GM21423 (cell line): ENCODE measurements around the gene SSBP1.
"Not testable (repeated sequence)": the region's sequence is repeated elsewhere in the genome, so short reads cannot be mapped to it uniquely, and the experiment has no call there.

Experiments
- ATAC-seq: cut with Tn5 transposase; IDR thresholded peaks from one replicate; pipeline ENCODE4 v1.9.1; 2021; ENCODE audit warnings: mild to moderate bottlenecking, moderate library complexity; ENCODE audit not compliant: unreplicated experiment

Gene SSBP1

DNA sequence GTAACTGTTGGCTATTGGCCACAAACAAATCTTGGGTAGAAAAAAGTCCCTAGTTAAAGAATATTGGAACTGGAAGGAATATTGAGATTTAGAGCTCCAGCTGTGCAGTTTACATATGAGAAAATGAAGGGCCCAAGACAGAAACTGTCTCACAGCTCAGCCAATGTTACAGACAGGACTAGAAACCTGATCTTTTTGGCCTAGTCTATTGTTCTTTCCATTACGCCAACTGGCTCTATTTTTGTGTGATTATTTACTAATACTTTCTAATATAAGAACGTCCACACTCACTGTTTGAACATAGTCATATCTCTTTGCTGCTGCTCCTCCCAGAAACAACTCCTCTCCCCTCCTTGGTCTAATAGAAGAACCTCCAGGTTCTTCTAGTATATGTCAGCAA, 28.8 kb upstream of the SSBP1 start:
- no peak for ATAC-seq

DNA sequence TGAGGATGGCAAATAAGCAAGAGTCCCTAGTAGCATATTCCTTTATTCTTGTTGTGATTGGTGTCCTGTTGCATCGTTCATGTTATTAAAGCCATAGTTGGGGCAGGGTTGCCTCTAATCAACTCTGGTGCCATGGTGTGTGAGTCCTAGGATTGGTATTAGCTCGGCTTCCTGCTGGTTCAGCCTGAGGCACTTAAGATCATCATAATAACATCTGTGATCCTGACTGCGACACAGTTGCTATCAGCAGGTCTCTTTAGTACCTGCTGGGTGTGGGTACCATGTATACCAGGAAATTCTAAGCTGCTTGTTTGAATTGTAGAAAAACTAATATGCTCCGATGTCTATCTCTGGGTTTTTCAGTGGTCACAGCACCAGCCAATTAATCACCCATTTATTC, 28.4 kb upstream of the SSBP1 start:
- ATAC-seq: no peak

DNA sequence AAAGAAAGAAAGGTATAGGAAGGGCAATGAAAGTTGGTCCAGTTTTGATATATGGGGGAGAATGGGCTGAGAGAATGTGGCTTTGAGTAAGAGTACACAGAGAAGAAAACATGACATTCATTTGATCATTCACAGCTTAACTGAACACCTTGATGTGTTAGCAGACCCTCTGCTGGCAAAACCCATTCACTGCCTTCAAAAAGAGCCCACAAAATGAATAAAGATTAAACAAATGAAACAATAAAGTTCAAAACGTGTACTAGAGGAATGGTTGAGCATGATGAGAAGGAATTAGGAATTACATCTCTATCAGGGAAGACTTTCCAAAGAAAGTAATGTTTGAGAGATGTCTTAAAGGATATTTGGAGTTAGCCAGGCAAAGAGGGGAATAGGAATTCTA, 27.9 kb upstream of the SSBP1 start:
- no peak for ATAC-seq

DNA sequence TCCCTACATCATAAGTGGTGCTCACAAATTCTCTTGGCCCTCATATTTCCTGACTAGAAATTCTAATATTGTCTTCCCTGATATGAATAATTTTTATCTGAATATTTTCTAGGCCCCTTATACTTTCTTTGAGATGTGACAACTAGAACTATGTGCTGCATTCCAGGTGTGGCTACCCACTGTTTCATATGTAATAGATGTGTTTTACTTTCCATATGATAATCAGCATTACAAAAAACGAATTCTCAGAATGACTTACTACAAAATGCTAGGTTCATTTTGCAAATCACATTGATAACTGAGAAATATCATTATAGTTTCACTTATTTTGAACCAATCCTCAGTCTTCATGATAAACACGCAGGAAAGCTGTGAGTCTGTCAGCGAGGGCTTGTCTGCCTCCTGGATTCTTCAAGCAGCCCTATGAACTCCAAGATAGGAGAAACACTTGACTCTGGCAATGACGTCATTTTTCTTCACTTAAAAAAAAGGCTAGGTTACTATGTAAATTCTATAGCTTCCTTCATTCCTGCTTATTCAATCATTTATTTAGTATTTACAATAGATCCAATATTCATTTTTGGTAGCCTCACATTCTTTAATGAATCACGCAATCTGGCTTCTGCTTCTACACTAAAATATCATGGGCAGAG, 25.4 kb upstream of the SSBP1 start:
- ATAC-seq: no peak

DNA sequence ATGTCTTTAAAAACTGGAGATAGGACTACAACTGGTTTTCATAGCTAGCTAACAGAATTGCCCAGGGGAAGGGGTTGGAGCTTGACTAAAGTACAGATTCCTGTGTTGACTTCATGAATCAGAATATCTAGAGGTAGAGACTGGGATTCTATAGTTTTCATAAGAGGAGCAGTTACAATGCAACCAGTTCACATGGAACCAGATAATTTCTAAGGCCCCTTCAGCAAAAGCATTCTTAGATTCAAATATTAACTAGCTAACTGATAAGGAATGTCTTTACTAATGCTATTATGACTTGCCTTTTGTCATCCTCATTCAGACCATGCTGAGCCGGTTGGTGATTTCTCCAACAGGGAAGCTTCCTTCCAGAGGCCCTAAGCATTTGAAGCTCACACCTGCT, 24.3 kb upstream of the SSBP1 start:
- no peak for ATAC-seq

DNA sequence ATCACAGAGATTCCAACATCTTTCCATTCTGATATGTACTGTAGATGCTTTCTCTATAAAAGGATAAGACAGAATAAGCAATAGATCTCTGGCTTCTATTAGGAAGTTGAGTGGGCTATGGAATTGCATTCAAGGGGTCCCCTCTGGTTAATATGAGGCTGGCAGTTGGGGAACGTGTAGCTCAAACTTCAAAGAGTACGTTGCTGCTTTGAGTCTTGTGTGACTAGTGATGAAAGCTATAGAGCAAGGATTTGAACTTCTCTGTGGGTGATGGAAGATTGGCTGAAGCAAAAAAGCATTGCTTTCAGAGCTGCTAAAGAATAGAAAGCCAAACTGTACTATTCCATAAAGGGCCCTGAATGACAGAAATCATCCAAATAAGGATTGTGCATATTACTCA, 23.6 kb upstream of the SSBP1 start:
- no peak for ATAC-seq

DNA sequence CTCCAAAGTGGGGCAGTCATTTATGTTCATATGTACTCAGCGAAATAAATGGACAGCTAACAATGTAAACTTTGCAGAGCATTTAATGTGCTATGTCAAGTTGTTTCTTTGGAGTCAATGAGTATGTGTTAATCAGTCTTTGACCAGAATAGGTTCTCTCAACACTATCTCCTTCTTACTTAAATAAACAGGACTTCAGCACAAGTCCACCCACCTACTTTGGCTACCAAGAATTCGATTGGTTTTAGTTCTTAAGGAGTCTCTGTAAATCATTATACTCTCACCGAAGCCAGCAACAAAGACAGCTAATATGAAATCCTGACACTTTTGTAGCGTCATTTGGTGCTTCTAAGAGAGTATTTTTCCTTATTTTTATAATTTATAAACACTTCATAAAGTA, 23.1 kb upstream of the SSBP1 start:
- no peak for ATAC-seq

DNA sequence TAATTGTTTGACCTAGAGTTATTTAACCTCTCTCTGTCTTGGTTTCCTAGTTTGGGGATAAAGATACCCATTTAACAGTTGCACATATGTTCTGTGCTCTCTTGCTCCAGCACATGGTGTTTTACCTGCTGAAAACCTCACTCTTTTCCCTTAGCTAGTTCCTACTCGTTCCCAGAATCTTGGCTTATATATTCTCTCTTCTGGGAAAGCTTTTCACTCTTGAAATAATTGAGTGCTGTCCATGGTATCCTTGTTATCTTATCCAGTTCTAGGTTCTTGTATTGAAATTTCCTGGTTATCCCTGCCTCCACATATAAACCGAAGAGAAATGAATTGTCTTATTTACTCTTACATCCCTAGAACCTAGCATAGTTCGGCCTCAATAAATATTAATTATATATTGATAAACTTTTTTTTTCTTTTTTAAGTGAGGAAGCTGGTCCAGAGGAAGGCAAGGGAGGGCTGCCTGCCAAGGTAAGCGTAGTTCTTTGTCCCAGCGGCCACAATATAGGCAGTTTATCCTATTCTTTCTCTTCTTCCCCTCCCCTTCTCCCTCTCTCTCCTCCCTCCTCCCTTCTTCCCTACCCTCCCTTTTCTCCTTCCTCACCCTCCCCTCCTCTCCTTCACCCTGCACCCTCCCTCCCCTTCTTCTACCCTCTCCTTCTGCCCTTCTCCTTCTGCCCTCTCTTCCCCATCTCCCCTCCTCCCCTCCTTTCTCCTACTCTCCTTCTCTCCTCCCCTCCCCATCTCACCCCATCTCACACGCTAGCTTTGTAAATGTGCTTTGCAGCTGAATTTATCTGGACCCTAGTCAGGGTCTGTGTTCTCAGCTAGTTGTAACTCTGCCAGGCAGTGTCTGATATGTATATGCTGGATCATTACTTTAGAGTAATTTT, 22.1 kb upstream of the SSBP1 start:
- no peak for ATAC-seq

DNA sequence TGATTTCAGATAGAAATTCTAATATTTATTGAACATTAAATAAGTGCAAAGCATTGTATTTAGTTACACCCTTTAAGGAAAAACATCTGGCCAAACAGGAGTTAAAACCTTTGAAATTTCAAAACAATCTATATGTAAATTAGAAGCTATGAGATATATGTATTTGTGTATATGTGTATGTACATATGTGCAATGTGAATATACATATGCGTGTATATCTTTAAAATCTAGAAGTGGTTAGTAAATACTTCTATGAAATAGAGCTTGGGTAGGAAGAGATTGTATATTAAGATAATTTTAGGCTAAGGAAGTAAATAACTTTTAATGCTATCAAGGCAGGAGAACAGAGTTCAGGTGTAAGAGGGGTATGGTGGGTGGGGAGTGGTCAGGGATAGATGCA, 20.7 kb upstream of the SSBP1 start:
- no peak for ATAC-seq

DNA sequence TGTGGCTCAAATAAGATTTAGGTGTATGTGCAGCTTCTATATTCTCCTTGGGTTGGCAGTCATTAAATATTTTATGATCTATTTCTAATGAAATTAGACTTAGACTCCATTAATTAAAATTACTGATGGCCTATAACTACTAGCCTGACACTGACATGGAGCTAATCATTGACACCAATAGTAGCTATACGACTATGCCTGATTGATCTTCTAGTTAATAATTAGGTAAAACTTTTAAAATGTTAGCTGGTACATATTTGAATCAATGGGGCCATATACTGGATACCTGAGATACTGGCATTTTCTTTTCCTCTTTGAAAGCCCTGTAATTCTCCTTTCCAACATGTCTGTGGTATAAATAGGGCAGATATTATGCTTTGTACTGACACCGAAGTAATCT, 15.6 kb upstream of the SSBP1 start:
- ATAC-seq: peak; percentile 74

DNA sequence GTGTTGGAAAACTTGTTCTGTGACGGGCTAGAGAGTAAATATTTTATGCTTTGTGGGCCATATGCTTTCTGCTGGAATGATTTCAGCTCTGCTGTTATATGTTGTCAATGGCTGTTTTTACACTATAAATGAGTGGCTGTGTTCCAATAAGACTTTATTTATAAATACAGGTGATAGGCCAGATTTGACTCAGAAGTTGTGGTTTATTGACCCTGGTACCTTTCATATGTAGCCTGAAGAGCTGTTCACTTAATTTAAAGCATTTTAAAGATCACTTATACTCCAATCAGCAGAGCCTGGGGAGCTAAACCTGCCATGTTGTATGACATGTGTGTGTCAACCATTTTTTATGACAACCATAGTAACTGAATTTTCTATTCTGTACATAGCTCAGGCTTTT, 9.1 kb upstream of the SSBP1 start:
- ATAC-seq: no peak

DNA sequence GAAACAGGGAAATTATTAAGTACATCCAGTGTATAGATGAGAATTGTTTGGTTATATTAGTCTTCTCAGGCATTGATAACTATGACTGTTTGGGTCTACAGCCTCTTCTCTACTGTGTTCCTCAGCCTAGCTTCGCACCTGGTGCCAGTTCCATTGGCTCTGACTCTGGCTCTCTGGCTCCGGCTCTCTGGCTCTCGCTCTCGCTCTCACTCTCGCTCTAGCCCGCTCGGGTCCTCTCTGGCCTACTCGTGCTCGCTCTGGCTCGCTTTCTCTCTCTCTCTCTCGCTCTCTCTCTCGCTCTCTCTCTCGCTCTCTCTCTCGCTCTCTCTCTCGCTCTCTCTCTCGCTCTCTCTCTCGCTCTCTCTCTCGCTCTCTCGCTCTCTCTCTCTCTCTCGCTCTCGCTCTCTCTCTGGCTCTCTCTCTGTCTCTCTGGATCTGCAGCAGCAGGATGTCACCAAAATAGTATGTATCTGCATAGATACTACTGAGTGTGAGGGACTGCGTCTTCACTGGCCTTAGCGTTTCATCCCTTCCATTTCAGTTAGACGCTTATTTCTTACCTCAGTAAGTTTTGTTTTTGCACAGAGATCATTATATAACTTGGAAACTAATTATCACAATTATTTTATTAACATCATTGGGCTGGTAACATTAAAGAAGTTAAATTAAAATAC, 6.5 kb upstream of the SSBP1 start:
- ATAC-seq: no peak

DNA sequence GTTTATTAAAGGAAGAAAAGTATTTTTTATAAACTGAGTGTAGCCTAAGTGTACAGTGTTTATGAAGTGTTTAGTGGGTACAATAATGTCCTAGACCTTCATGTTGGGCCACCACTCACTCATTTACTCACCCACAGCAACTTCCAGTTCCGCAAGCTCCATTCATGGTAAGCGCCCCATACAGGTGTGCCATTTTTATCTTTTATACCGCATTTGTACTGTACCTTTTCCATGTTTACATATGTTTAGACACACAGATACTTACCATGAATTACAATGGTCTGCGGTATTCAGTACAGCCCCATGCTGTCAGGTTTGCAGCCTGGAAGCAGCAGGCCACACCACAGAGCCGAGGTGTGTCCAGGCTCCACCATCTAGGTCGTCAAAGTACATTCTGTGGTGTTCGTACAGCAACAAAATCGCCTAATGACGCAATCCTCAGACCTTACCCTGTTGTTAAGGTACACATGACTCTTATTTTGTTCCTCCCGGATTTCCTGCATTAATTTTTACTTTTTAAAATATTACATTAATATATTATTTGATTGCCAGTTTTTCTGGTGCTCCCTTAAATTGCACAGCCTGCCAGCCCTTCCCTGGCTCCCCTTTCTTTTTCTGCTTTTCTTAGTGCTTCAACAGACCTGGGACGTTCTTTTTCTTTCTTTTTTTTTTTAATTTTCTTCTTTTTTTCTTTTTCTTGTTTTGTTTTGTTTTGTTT, 881 bp upstream of the SSBP1 start:
- ATAC-seq: no peak

DNA sequence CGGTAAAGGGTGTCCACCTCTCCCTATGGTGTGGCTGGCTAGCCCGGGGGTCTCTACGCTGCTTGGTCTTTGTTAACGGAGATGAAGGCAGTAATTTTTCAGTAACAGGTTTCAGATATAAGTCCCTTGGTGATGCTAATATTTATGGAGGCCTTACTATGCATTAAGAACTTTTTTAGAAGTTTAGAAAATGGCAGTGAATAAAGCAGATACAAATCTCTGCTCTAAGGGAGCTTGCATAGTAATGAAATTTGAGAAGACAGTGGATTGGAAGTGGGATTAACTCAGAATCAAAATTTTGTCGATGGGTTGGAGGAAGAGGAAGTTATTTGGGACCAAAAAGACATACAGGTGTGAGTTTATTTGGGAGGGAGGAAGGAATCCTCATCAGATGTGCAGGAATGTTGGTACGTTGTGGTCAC, 445 bp downstream of the SSBP1 start:
- ATAC-seq: no peak

DNA sequence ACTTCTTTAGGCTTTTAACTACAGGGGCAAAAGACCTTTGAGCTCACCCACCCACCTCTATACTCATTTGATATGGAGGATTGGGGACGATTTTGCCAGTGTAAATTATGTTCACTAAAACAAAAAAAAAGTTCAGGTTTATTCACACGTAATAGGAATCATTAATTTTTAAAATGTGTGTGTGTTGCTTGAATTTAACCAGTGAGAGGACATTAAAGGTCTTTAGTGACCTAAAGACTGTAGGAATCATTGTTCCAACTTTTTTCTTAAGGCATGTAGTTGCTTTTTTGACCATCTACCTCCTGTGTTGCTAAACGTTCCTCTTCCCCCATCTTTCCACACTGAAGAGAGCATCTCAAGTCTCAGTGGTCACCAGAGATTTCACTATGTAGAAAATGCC, 1.1 kb downstream of the SSBP1 start:
- ATAC-seq: no peak

DNA sequence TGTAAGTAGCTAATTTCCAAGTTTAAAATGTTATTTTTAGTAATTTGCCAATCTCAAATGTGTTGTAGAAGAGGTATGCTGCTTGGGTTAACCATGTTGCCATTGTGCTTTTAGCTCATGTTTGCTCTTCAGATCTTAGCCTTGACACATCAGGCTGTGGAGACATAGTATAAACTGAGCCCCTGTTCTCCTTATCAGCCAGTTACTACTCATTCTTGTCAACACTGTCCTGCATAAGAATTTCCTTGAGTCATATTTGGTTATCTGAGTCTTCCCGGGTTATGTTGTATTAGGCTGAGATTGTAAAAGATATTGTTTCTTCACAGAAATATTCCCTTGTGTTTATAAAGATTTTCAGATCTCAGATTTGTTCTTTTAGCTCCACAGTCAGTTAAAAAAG, 4.1 kb downstream of the SSBP1 start:
- ATAC-seq: no peak

DNA sequence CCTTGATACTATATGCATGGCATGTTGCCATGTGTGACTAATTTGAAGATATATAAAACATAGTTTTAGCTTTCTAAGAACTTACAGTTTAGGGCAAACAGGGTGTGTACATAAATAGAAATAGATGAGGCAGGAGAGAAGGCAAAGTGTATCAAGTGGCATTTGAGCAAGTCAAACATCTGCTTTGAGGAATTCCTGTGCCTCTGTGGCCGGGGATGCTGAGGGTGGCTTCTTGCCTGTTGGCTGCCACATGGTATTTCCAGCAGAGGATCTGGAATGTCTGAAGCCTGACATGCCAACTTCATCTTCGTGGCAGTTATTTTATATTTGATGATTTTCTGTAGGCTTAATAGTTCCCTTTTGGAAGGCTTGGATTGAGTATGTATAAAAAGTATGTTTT, 6.0 kb downstream of the SSBP1 start:
- ATAC-seq: no peak

DNA sequence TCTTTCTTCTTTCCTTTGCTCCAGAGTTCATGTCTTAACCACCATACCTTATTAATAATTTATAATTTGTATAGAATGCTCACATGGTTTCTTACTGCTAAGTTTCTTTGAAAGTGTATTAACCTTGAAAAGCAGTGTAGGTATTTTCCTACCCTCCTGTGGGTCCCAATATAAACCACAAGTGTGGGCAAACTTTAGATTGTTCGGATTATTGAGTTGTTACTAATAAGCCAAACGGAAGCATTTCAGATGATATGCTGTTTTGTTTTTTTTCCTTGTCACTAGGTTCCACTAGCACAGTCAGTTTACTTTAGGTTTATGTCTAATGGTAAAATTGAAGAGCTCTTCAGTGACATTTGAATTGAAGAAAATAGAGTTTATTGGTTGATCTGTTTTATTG, 10.2 kb downstream of the SSBP1 start:
- ATAC-seq: no peak

DNA sequence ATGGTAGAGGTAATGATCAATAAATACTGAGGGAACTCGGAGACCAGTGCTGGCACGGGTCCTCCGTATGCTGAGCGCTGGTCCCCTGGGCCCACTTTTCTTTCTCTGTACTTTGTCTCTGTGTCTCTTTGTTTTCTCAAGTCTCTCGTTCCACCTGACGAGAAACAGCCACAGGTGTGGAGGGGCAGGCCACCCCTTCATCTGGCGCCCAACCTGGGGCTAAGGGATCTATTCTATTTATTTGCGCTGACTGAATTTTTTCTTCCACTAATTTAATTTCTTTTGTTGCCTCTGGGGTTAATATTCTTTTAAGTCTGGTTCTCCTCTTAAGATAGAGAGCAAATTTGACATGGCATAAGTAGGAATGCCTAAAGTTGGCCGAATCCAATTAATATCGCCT, 13.7 kb downstream of the SSBP1 start:
- ATAC-seq: not testable (repeated sequence)

DNA sequence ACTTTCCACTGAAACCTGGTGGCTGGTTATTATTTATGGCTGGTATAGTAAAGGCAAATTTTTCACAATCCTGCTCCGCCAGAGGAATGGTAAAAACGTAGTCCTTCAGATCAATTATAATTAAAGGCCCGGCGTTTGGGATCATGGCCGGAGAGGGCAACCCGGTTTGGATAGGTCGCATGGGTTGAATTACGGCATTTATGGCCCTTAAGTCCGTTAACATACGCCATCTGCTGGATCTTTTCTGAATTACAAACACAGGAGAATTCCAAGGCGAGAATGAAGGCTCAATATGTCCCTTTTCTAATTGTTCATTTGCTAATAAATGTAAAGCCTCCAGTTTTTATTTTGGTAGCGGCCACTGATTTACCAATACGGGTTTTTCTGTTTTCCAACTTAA, 14.5 kb downstream of the SSBP1 start:
- ATAC-seq: no peak

DNA sequence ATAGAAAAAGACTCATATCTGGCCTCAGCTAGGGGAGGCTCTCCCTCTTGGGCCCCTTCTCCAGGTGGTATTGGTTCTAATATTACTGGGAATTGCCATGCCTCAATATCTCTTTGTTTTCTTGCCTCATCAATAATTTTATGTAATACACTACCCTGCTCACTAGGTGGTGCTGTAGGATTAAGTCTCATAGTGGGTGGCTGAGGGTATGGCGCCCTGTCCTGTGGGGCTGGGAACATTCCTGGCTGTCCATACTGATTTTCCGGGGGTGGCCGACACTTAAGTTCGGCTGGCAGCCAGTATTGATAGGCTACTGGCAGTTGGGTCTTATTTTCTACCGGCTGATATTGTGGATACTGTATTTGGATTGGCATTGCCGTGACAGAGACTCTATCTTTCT, 16.8 kb downstream of the SSBP1 start:
- no peak for ATAC-seq
